Testis (tissue), 3 donors: ENCODE measurements around the gene GPX5. TPM values are rescaled to one million over a fixed set of nuclear protein-coding genes. Genes with fewer than 3 reads are reported as not detected.

Experiments
- DNase-seq: peaks from one replicate; pipeline ENCODE4 v3.0.0-alpha.2; 2019
- H3K27ac ChIP-seq, 2 donors: fragments of 200-600 bp; sonication (generic); one replicate each; pipeline ENCODE4 v1.5.1; 2019
- H3K27me3 ChIP-seq: fragments of 200-600 bp; sonication (generic); one replicate; pipeline ENCODE4 v1.5.1; 2019
- H3K36me3 ChIP-seq: fragments of 200-600 bp; sonication (generic); one replicate; pipeline ENCODE4 v1.5.1; 2017; ENCODE audit warnings: low read depth; ENCODE audit errors: missing control alignments
- H3K4me1 ChIP-seq: fragments of 200-600 bp; sonication (generic); one replicate; pipeline ENCODE4 v1.5.1; 2019
- H3K4me3 ChIP-seq, 2 donors: fragments of 200-600 bp; sonication (generic); one replicate each; pipeline ENCODE4 v1.5.1; 2017 to 2019
- H3K9me3 ChIP-seq: fragments of 200-600 bp; sonication (generic); one replicate; pipeline ENCODE4 v1.5.1; 2017
- POLR2A ChIP-seq: fragments of 450-650 bp; IDR thresholded peaks from one replicate; pipeline ENCODE4 v1.6.1; 2017; ENCODE audit warnings: antibody characterized with exemption, mild to moderate bottlenecking, moderate library complexity
- WGBS, 2 donors: methylation state at CpG; one replicate each; pipeline ENCODE4 v1.1.5; 2018; 5-methylcytosine and 5-hydroxymethylcytosine counted together
- intact Hi-C: fragments of 100-400 bp; cut with DNase I; formaldehyde crosslinking; loops from one replicate; pipeline ENCODE4 v1.15.1; 2023; ENCODE audit warnings: low total_unique reads
- polyA plus RNA-seq: library from polyadenylated mRNA; stranded (reverse); fragments of 350-450 nt; fragmentation: Illumina TruSeq; extraction: RNeasy Lipid Tissue Mini Kit (QIAGEN cat#74804); gene quantifications from one replicate; pipeline ENCODE4 v1.2.3, GENCODE V29; 2014; ENCODE audit warnings: low read depth, low replicate concordance; ENCODE audit not compliant: insufficient read depth
- total RNA-seq, 2 donors: library from RNA; depleted of rRNA; stranded (reverse); fragments of >200 nt; gene quantifications; one replicate each; pipeline ENCODE4 v1.2.3, GENCODE V29; 2016
- TF ChIP-seq, protein P1 (sequence below), 3 experiments: fragments of 450-650 bp in 2 of 3; fragments of 200-600 bp in 1 of 3; sonication (generic) in 1 of 3; IDR thresholded peaks; one replicate each; pipeline ENCODE4 v1.5.1; 2016 to 2019; ENCODE audit warnings: antibody characterized with exemption in 3 of 3, mild to moderate bottlenecking in 2 of 3, moderate library complexity in 1 of 3

The GPX5 gene
- total and polyA plus RNA-seq, 3 donors from 2014 or later = 1.2 to 8.6 (median 8.1) TPM

DNA sequence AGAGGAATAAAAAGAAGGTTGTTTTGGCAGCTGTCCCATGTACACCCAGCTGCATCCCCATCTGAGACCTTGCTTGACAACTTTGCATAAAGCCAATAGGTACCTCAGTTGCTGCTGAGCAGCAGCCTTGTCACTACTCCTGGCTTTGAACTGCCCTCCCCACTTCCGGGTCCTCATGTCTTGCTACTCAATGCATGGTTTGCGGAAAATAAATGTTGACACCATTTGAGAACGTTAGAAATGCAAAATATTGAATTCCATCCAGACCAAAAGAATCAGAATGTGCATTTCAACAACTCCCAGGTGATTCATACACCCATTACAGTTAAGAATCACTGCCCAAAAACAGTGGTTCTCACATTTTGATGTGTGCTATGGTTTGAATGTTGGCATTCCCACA is 32.9 kb downstream of the GPX5 start:
- peaks cover 7% of the 10 kb centered on the region for H3K4me1 ChIP-seq
- H3K36me3 ChIP-seq = no peaks in the 10 kb centered on the region
- 56 to 62% methylated on average over 3 of the region's 3 CpGs for WGBS, 2 donors
- no peaks in the 10 kb centered on the region for H3K27me3 ChIP-seq
- no peak for DNase-seq
- intact Hi-C loops = no loop called here
- H3K27ac ChIP-seq = no peak overlapping the region
- H3K4me3 ChIP-seq = no peak overlapping the region
- H3K9me3 ChIP-seq = no peaks in the 10 kb centered on the region
- TF ChIP-seq, protein P1, sequence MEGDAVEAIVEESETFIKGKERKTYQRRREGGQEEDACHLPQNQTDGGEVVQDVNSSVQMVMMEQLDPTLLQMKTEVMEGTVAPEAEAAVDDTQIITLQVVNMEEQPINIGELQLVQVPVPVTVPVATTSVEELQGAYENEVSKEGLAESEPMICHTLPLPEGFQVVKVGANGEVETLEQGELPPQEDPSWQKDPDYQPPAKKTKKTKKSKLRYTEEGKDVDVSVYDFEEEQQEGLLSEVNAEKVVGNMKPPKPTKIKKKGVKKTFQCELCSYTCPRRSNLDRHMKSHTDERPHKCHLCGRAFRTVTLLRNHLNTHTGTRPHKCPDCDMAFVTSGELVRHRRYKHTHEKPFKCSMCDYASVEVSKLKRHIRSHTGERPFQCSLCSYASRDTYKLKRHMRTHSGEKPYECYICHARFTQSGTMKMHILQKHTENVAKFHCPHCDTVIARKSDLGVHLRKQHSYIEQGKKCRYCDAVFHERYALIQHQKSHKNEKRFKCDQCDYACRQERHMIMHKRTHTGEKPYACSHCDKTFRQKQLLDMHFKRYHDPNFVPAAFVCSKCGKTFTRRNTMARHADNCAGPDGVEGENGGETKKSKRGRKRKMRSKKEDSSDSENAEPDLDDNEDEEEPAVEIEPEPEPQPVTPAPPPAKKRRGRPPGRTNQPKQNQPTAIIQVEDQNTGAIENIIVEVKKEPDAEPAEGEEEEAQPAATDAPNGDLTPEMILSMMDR (IDR thresholded peaks at IDR 0.05) = no peak

- Histone ChIP-seq H3K4me3 (no peak overlapping the region), H3K9me3 (no peaks in the 10 kb centered on the region), H3K36me3 (no peaks in the 10 kb centered on the region), H3K27me3 (no peaks in the 10 kb centered on the region), H3K4me1 (no peaks in the 10 kb centered on the region), H3K27ac (no peak overlapping the region)
- TF ChIP-seq, protein P1 (IDR thresholded peaks at IDR 0.05) = no peak
- no peak for TF ChIP-seq POLR2A
- intact Hi-C loops = no loop called here
- 48 to 57% methylated on average over 3 of the region's 3 CpGs for WGBS, 2 donors
- no peak for DNase-seq
Observed at GRCh38 chr6:28563430-28564095, 37.9 kb downstream of the GPX5 start.

DNA sequence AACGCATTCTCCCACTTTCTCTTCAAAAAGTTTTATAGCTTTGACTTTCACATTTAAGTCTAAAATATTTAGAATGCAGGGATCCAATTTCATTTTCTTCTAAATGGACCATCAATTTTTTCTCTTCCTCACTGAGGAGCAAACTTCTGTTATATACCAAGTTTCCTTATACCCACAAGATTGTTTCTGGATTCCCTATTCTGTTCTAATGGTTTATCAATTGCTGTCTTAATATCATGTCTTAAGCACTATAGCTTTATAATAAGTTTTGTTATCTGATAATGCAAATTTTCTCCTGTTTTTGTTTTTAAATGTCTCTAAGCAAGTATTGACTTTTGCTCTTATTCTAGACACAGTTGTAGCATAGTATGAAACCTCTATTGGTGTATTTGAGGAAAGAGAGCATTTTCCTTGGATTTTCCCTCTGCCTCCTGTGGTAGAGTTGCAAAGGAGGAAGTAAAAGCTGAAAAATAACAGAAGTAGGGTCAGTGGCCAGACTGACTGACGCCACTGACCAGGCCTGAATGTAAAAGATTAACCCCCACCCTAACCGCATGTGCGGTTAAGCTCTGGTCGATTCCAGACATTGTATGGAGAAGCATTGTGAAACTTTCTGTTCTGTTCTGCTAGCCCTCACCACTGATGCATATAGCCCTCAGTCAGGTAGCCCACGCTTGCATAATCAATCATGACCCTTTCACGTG is 40.3 kb downstream of the GPX5 start:
- DNase-seq = no peak
- Histone ChIP-seq H3K27ac (no peak overlapping the region), H3K36me3 (no peaks in the 10 kb centered on the region), H3K9me3 (no peaks in the 10 kb centered on the region), H3K4me3 (no peak overlapping the region), H3K27me3 (no peaks in the 10 kb centered on the region), H3K4me1 (no peaks in the 10 kb centered on the region)
- WGBS, 2 donors = 47 to 59% methylated on average over 7 of the region's 7 CpGs
- intact Hi-C loops = no loop called here
- no peak for TF ChIP-seq POLR2A
- TF ChIP-seq, protein P1 (IDR thresholded peaks at IDR 0.05) = no peak

GRCh38 chr6:28566527-28567252 is 41.0 kb downstream of the GPX5 start:
- WGBS, 2 donors = 78 to 87% methylated on average over 12 of the region's 12 CpGs
- no peak for DNase-seq
- TF ChIP-seq, protein P1 (IDR thresholded peaks at IDR 0.05) = no peak
- intact Hi-C loops = no loop called here
- Histone ChIP-seq H3K9me3 (no peaks in the 10 kb centered on the region), H3K27me3 (no peaks in the 10 kb centered on the region), H3K4me3 (no peak overlapping the region), H3K36me3 (no peaks in the 10 kb centered on the region), H3K4me1 (no peaks in the 10 kb centered on the region), H3K27ac (no peak overlapping the region)
